RWPE1 (cell line): ENCODE data around the gene GAL.

Source experiments
- CTCF ChIA-PET: fragments of 350-600 bp; sonication (Branson Sonifier 250); formaldehyde crosslinking; extraction: SDS; loops from one replicate; lab custom pipeline; 2021; lab: Yijun Ruan, JAX
- POLR2A ChIA-PET: fragments of 400-600 bp; formaldehyde crosslinking; extraction: SDS; loops from one replicate; lab custom pipeline; 2020; ENCODE audit warnings: antibody characterized with exemption; ENCODE audit not compliant: low non-redundant PET; lab: Yijun Ruan, JAX
- DNase-seq: peaks from one replicate; pipeline ENCODE4 v3.0.0; 2012; ENCODE audit warnings: low spot score
- H3K27ac ChIP-seq: fragments of 450-650 bp; 2 replicates; pipeline ENCODE4 v1.5.1; 2017
- TF ChIP-seq, protein P1 (sequence below): fragments of 450-650 bp; conservative IDR thresholded peaks from 2 replicates; pipeline ENCODE4 v1.5.1; 2017; ENCODE audit warnings: low read depth, mild to moderate bottlenecking

Gene GAL

DNA sequence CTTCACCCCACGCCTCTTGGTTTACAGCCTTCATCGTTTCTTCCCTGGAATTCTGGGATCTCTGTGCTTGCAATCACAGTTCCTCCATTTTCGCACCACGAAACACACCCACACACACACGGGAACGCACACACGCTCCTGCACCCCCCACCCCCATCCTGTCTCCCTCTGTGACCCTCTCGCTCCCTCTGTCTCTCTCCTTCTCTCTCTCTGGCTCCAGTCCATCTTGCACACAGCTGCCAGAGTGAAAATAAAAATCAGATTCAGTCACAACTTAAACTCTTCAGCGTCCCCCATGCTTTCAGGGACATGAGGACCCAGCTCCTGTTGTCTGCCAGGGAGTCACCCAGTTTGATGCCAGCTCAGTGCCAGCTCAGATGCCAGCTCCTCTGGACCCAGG is 3.0 kb downstream of the GAL start:
- CTCF ChIA-PET, result no interaction called here
- no peak for DNase-seq
- POLR2A ChIA-PET, result no interaction called here
- TF ChIP-seq, protein P1, sequence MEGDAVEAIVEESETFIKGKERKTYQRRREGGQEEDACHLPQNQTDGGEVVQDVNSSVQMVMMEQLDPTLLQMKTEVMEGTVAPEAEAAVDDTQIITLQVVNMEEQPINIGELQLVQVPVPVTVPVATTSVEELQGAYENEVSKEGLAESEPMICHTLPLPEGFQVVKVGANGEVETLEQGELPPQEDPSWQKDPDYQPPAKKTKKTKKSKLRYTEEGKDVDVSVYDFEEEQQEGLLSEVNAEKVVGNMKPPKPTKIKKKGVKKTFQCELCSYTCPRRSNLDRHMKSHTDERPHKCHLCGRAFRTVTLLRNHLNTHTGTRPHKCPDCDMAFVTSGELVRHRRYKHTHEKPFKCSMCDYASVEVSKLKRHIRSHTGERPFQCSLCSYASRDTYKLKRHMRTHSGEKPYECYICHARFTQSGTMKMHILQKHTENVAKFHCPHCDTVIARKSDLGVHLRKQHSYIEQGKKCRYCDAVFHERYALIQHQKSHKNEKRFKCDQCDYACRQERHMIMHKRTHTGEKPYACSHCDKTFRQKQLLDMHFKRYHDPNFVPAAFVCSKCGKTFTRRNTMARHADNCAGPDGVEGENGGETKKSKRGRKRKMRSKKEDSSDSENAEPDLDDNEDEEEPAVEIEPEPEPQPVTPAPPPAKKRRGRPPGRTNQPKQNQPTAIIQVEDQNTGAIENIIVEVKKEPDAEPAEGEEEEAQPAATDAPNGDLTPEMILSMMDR, result no peak
- H3K27ac ChIP-seq, result no peak overlapping the region

DNA sequence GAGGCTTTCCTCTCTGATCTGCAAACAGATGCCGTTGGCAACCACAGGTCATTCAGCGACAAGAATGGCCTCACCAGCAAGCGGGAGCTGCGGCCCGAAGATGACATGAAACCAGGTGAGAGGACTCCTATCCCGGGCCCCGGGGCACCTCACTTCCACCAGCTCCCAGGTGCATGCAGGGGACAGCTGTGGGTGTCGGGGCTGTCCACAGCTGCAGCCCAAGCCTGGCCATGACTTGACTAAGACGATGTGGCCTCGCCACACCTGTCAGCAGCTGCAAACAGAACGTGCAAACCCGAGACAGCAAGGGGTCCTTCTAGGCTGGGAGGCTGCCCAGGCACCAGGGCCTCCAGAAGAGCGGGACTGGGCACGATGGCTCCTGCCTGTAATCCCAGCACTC is 3.6 kb downstream of the GAL start:
- no peak for DNase-seq
- TF ChIP-seq, protein P1, result no peak
- POLR2A ChIA-PET, result no interaction called here
- H3K27ac ChIP-seq, result no peak overlapping the region
- CTCF ChIA-PET, result no interaction called here

DNA sequence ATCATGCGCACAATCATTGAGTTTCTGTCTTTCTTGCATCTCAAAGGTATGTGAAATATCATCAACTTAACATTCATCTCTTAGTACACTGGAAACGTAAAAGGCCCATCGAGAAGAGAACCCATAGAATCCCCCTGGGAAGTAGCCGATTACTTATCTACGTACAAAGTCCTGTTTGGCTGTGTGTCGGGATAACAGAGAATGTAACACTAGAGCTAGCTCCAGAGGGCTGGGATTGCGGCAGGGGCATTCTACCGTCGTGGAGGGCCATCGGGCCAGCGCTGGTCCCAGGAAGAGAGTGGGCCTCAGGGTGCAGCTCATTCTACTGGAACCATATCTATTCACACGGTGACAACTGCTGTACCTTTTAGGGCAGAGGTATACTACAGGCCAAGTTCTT is 4.5 kb downstream of the GAL start:
- TF ChIP-seq, protein P1, result no peak
- ChIA-PET CTCF (no interaction called here), POLR2A (no interaction called here)
- no peak overlapping the region for H3K27ac ChIP-seq
- no peak for DNase-seq

DNA sequence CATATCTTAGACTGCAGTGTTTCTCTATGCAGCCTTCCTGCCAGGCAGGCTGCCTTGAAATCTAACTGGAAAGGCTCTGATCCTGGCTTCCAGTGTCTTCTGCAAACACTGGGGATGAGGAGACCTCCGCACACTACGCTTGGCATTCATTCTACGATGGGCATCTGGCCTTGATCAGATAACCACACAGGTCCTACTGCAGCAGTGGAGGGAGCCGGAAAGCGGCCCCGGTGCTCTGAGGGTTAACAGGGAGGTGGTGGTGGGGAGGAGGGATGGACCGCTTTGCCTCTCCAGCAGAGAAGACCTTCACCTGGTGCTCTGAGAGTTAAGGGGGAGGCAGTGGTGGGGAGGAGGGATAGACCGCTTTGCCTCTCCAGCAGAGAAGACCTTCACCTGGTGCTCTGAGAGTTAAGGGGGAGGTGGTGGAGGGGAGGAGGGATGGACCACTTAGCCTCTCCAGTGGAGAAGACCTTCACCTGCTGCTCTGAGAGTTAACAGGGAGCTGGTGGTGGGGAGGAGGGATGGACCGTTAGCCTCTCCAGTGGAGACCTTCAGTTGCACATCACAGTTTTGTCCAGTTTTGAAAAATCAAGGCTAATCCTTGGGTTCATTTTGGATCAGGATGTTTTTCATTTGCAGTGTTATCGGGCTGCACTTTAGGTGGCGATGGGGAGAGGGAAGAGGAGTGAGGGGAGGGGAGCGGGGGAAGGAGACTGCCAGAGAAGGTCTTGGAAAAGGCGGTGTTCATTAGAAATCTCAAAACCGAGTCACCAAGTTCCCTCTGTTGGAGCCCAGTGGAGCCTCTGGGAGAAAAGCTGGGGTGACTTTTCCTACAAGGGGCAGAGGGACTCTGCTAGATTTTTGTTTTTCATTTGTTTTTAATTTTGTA is 5.6 kb downstream of the GAL start:
- ChIA-PET POLR2A (no interaction called here), CTCF (interaction anchor here (0.6 kb wide), 1 partner anchor 68 kb away, joined by 5 read pairs; no protein-coding TSS in a partner anchor)
- TF ChIP-seq, protein P1, result no peak
- DNase-seq, result no peak
- no peak overlapping the region for H3K27ac ChIP-seq

DNA sequence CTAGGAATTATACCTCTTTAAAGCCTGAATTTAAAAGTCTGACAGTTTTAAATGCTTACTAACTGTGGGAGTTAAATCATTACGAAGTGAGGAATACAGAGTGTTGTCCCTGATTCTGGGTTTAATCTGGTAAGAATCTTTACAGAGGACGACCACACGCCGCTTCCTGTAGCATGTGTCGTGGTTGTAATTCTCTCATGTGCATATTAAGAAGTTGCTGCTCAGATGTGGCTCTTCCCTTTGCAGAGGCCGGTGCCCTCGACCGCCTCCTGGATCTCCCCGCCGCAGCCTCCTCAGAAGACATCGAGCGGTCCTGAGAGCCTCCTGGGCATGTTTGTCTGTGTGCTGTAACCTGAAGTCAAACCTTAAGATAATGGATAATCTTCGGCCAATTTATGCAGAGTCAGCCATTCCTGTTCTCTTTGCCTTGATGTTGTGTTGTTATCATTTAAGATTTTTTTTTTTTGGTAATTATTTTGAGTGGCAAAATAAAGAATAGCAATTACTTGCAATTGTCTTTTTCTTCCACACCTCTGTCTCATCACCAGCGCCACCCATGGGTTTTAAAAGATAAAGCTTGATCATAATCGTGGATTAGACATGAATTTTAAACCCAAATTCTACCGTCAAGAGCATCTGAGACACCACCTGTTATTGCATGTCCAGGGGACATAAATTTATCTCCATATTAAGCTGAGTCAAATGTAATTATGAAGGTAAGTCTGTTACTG is 6.5 kb downstream of the GAL start:
- CTCF ChIA-PET, result interaction anchor here (0.6 to 0.7 kb wide), 4 partner anchors 56 to 604 kb away, joined by 3 to 4 read pairs (median 3); partner anchors contain the start of genes IGHMBP2 and MRPL21
- H3K27ac ChIP-seq, result no peak overlapping the region
- DNase-seq, result no peak
- POLR2A ChIA-PET, result no interaction called here
- TF ChIP-seq, protein P1, result no peak

DNA sequence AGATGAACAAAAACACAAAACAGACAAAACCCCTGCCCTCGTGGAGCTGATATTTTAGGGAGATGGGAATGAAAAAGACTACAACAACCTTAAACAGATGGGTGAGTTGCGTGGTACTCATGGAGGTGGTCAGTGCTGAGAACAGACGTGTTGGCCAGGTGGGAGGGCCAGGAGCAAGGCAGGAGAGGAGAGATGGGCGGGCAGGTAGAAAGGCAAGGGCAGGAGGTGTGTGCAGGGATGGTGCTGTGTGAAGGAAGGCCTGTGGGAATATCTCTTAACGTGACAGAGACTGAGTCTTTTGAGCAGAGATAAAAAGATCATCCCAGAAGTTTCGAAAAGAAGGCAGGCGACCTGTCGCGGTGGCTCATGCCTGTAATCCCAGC is 7.0 kb downstream of the GAL start:
- CTCF ChIA-PET, result interaction anchor here (0.6 to 0.7 kb wide), 3 partner anchors 57 to 270 kb away, joined by 3 to 4 read pairs (median 3); partner anchors contain the start of genes IGHMBP2 and MRPL21
- POLR2A ChIA-PET, result no interaction called here
- no peak for DNase-seq
- TF ChIP-seq, protein P1, result no peak
- H3K27ac ChIP-seq, result no peak overlapping the region
